HL-60 (cell line): ENCODE results near the gene NME5.

Experiments
- DNase-seq, 2 experiments: peaks; one replicate each; pipeline ENCODE4 v3.0.0-alpha.2; 2010 to 2020; ENCODE audit warnings: low read depth in 1 of 2, low spot score in 1 of 2
- H3K27ac ChIP-seq: fragments of 250-450 bp; sonication (Bioruptor Pico); replicated peaks from 2 replicates; pipeline ENCODE4 v1.5.1; 2020; ENCODE audit warnings: mild to moderate bottlenecking, moderate library complexity
- H3K27me3 ChIP-seq: fragments of 250-450 bp; sonication (Bioruptor Pico); 2 replicates; pipeline ENCODE4 v1.5.1; 2021; ENCODE audit warnings: mild to moderate bottlenecking, moderate library complexity; ENCODE audit not compliant: insufficient read depth, poor library complexity, severe bottlenecking
- H3K4me3 ChIP-seq: replicated peaks from 2 replicates; pipeline ENCODE4 v1.5.1; 2011; ENCODE audit warnings: mild to moderate bottlenecking, control low read depth, low read length; ENCODE audit not compliant: insufficient read depth
- CTCF ChIP-seq: IDR thresholded peaks from one replicate; pipeline ENCODE4 v1.5.1; 2011; ENCODE audit warnings: low read length, control low read depth, inconsistent platforms; ENCODE audit not compliant: insufficient read depth
- GABPA ChIP-seq: IDR thresholded peaks from 2 replicates; pipeline ENCODE4 v1.6.1; 2012; ENCODE audit warnings: low read depth
- POLR2AphosphoS5 ChIP-seq: IDR thresholded peaks from 2 replicates; pipeline ENCODE4 v1.6.1; 2012; ENCODE audit warnings: low read depth
- REST ChIP-seq: IDR thresholded peaks from 2 replicates; pipeline ENCODE4 v1.6.1; 2012; ENCODE audit warnings: low read depth; ENCODE audit not compliant: insufficient replicate concordance
- SPI1 ChIP-seq: IDR thresholded peaks from 2 replicates; pipeline ENCODE4 v1.6.1; 2012; ENCODE audit warnings: low read depth, mild to moderate bottlenecking, borderline replicate concordance

NME5 gene

GRCh38 chr5:138141734-138142133 is 2.5 kb upstream of the NME5 start:
- H3K4me3 ChIP-seq = no peak overlapping the region
- no peaks in the 10 kb centered on the region for H3K27me3 ChIP-seq
- TF ChIP-seq POLR2AphosphoS5 (no peak), GABPA (no peak), SPI1 (no peak), CTCF (no peak), REST (no peak)
- H3K27ac ChIP-seq = no peak overlapping the region
- no peak for DNase-seq

GRCh38 chr5:138140268-138140667 is 1.0 kb upstream of the NME5 start:
- Histone ChIP-seq H3K27ac (no peak overlapping the region), H3K4me3 (no peak overlapping the region), H3K27me3 (no peaks in the 10 kb centered on the region)
- DNase-seq = no peak
- no peak for TF ChIP-seq SPI1
- no peak for TF ChIP-seq CTCF
- no peak for TF ChIP-seq POLR2AphosphoS5
- no peak for TF ChIP-seq GABPA

- no peak overlapping the region for H3K4me3 ChIP-seq
These were observed 508 bp upstream of the NME5 start for GRCh38 chr5:138139781-138140090.

GRCh38 chr5:138132543-138132942 is 6.7 kb downstream of the NME5 start:
- no peaks in the 10 kb centered on the region for H3K27me3 ChIP-seq
- H3K27ac ChIP-seq = no peak overlapping the region
- TF ChIP-seq REST = no peak
- no peak for TF ChIP-seq SPI1
- no peak for TF ChIP-seq CTCF
- no peak for TF ChIP-seq POLR2AphosphoS5
- TF ChIP-seq GABPA = no peak
- no peak for DNase-seq
- no peak overlapping the region for H3K4me3 ChIP-seq

More at GRCh38 chr5:138139781-138140090, 508 bp upstream of the NME5 start:
- no peaks in the 10 kb centered on the region for H3K27me3 ChIP-seq
- peak in 1 of 2 experiments; percentile 27 for DNase-seq
- no peak overlapping the region for H3K27ac ChIP-seq
- TF ChIP-seq REST (no peak), SPI1 (peak; percentile 11; the same call in 1 of the 2 replicates)
